HG03103 (cell line): Measurements from ENCODE around the gene TRAPPC2.
"Not testable (repeated sequence)": the region's sequence is repeated elsewhere in the genome, so short reads cannot be mapped to it uniquely, and the experiment has no call there.

Experiments
- ATAC-seq: cut with Tn5 transposase; IDR thresholded peaks from one replicate; pipeline ENCODE4 v1.9.1; 2021; ENCODE audit warnings: low read depth; ENCODE audit not compliant: unreplicated experiment

TRAPPC2 gene

DNA sequence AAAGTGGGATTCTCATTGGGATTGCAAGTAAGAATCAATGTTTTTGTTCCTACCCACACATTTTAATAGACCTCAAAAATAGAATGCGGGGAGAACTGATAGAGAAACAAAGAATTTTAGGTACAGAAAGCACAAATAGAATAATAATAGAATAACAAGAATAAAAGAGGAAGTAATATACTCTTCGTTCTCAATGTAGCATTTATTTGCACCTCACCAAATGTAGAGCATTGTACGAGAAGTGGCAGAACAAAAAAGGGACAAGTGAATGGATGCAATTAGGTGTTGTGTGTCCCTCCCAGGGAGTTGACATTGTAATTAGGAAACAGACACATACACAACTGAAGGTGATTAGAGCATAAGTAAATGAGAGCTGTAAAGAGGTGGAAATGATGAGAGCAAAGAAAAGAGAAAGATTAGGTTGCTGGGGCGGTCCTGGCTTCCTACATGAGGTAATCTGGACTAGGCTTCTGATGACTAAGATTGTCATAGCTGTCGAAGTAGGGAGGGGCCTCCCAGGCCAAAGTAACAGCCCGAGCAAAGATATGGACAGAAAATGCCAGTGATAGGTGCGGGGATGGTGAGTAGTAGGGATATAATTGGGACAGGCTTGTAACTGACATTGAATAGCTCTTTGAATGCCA, 35.1 kb downstream of the TRAPPC2 start:
- ATAC-seq, result peak; percentile 43

DNA sequence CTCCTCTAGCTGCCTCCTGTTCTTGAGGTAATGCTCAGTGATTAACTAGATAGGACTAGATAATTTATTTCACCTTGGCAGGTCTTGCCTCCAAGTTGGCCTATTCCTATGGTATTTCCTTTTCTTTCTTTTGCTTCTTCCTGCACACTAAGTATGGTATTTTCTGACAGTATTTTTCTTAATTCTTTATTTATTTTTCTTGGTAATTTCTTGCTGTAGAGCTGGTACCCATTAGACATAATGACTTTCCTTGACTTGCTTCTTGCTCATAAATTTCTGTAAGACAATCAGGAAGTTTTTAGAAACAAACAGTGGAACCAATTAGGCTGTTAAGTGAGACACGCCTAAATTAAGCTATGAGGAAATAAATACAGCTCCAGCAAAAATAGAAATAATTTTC, 36.0 kb downstream of the TRAPPC2 start:
- no peak for ATAC-seq

DNA sequence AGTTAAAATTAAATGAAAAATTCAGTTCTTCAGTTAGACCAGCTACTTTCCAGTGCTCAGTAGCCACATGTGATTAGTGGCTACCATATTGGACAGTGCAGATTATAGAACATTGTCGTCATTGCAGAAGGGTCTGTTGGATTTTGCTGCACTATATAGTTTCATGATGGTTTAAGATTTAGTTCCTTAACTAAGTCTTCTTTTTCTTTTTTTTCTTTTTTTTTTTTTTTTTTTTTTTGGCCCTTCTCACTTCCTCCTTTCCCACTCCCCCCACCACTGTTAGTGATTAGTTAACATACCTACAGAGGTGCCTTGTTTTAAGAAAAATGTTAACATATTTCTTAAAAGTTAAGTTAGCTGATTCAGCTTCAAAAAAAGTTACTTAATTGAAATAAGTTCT, 36.4 kb downstream of the TRAPPC2 start:
- no peak for ATAC-seq

DNA sequence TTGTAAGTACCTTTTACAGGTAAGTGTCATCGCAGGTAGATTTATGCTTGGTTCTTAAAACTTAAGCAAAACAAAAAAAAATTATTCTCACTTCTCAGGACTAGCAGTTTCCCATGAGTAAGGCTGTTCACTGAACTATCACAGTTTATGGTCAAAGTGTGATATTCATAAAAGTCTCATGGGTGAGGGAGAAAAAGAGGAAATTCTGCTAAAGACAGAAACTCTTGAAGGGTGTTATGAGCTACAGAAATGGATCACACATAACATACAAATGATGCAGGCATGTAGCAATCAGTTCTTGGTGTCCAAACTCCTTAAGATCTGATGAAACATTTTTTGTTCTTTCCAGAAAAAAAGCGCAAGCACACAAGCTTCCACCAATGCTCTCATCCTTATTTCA, 37.0 kb downstream of the TRAPPC2 start:
- peak; percentile 57 for ATAC-seq

DNA sequence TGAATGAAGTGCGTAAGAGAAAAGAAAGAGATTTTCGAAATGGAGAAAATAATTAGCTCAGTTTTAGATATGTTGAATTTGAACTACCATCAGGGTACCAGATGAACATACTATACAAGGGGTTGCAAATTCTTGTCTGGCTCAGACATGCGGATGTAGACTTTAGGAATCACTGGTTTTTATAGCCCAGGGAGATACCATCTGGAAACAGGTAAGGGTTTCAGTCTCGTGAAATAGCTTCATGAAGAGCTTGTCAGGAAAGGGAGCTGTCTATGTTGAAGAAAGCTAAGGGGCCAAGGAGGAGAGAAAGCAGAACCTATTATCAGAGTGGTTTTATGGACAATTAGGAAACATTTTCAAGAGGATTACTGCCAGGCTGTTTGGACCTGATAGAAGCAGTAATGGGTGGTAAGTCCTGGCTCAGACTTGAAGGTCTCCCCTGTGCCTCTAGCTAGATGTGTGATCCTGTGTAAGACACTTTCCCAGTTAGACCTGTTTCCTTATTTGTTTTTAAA, 38.8 kb downstream of the TRAPPC2 start:
- no peak for ATAC-seq

DNA sequence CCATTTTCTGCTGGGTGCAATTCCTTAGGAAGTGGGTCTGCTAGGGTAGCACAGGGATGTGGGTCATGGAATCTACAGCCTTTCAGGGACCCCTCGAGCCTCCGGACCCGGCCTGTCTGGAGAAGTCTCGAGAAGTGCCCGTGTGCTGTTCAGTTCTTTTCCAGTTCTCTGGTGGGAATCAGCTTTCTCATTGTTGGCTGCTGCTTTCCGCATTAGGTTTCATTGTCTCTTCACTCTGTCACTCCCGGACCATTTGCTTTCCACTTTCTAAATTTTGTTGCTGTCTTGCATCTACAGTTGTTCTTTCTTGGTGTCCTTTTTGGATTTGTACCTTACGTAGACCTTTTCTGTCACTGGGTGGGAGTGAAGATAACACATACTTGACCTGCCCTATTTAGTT, 39.4 kb downstream of the TRAPPC2 start:
- ATAC-seq, result no peak

DNA sequence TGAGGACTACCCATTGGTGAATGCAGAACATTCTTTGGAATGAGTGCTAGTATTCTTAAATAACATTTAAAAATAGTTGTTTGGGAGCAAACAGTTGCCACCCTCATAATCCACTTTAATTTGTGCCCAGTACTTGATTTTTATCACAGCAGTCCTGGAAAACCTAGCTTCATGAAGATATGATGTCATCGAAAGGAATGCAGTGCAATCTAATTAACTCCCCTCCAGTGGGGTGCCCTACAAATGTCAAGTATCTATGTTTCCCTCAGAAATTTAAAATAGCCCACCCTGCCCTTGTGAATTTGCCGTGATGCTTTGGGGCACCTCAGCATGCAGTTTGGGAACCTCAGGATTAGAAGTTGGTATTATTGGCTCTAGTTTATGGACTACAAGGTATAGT, 40.1 kb downstream of the TRAPPC2 start:
- ATAC-seq, result no peak

DNA sequence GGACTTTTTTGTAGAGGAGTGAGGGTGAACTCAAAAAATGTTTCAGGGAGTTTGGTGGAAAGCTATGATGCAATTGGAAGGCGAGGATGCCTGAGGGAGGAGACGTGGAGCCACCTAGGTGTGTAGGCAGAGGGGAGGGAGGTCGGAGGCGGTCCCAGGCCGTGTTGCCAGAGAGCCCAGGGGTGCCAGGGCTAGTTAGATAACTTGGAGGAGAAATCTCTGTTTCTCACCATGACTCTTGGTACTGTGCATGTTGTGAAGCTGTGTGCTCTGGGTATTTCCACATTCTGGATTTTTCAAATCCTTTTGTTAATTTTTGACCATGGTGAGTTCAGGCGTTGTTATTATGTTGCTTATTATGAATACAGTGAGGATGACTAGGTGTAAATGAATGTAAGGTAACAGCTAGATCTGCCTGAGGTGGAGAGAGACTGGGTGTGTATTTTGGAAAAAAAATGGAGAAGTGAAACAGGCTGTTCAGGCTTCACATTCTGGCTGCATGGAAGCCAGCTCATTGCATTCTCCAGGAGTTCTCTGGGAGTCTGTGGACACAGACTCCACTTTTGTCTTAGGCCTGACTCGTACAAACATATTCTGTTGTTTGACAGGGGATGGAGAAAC, 41.0 kb downstream of the TRAPPC2 start:
- no peak for ATAC-seq

DNA sequence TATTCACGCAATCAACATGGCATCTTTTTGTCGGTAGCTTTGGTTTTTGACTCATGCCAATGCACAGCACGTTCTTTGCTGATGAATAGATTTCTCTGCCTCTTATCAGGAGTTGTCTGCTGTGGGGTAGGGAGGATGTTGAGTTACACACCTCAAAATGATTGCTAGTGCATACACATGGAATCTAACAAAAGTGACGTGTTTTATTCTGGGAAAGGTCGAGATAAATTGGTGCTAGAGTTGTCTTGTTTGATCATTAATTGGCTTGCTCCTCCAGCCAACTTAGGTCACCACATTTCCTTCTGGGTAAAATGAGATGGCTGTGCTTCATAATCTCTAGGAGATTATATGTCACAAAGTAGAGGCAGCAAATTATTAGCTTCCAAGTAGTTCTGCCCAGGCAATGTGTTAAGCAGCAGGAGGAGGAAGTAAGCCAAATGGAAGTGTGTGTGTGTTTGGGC, 41.6 kb downstream of the TRAPPC2 start:
- no peak for ATAC-seq

DNA sequence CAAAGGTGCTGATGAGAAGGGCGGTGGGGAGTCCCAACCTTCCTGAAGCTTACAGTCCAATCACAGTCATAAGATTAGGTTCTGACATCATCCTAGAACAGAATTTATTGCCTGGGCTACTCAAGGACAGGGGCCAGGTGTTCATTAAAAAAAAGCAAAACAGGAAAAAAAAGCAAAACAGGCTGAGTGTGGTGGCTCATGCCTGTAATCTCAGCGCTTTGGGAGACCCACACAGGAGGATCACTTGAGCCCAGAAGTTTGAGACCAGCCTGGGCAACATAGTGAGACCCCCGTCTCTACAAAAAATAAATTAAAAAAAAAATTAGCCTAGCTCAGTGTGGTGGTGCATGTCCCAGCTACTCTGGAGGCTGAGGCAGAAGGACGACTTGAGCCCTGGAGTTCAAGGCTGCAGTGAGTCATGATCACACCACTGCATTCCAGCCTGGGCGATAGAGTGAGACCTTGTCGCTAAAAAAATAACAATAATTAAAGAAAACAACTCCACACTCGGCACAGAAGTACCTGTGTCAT, 42.5 kb downstream of the TRAPPC2 start:
- no peak for ATAC-seq

DNA sequence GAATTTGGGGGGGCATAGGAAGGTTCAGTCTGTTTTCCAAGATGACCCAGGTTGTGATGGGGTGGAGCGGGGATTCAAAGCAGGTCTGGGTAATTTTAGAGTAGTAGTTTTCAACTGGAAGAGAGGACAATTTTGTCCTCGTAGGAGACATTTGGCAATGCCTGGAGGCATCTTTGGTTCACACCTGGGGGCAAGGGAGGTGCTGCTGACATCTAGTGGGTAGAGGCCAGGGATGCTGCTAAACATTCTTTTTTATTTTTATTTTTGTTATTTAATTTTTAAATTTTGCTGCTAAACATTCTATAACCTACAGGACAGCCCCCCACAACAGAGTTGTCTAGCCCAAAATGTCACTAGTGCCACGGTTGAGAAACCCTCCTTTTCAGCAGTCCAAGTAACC, 43.6 kb downstream of the TRAPPC2 start:
- ATAC-seq, result no peak

DNA sequence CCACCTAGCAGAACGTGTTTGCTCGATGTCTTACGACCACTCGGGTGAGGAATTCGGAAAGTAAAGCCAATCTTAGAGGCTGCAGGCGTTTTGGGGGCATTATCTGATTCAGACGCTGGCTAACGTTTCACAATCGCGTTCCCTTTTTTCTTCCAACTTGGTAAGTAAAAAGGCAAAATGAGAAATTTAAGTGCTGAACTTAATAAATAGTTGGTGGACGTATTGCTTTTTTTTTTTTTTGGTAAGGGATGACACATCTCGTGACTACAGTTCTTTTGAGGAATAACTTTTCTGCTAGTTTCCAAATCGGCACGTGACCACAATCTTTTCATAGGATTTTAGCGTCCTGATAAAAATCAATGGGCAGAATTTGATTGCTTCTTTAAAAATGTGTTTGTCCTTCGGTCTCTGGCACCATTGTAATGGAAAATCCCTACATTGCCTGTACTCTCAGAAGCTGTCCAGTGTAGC, 44.6 kb downstream of the TRAPPC2 start:
- ATAC-seq, result no peak

DNA sequence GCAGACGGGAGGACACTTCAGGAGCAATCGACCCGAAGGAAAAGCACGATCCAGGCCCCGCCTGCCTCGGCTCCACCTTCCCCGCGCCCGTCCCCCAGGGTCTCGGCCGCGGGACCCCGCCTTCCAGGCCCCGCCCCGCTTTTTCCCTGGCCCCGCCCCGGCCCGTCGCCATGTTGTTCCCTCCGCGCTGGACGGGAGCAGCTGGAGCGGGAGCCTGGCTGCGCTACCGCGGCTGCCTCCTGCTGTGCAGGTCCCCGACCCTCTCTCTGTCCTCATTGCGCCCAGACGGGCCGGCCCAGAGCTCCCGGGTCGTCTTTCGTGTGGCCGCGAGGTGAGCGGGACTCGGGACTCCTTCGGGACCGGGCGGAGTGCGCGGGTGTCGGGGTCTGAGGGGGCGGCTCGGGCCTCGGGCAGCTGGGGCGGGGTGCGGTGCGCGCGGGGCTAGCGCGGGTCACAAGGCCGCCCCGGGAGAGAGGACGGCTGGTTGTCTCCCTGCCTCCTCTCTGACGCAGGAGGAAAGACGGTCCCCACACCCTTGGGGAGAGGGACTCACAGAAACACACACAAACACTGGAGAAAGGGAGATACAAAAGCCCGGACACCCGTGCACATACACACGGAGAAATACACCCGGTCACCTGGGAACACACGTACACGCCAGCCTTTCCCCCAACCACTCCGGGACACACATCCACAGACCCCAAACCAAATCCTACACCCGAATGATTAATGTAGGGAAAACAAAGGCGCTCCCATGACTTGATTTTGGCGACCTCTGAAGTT, 45.3 kb downstream of the TRAPPC2 start, which contains the start of gene RAB9A:
RAB9A (plus strand) TSS at position 171 of the 783 bp plus-strand sequence. CDS start 19,619 bp downstream, outside the sequence.
- peak; percentile 75 for ATAC-seq

DNA sequence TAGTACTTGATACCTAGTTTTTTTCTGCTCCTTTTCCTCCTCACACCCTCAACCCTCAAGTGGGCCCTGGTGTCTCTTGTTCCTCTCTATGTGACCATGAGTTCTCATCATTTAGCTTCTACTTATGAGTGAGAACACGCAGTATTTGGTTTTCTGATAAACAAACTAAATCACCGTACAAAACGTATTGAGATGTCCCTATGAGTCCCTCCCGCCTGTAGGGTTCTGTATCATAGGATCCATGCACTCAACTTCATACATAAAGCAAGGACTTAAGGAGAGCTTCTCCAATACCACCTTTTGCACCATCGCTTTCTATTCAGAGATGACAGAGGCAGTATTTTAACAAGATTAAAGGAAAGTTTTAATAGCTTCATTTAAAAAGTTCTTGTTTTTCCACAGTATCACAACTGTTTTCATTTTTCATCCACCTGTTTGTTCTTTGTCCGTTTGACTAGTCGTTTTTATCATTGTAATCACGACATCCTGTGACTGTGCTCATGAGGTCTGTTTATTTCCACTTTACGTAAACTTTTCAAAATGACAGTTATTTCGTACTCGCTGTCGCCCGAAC, 45.9 kb downstream of the TRAPPC2 start:
- no peak for ATAC-seq

DNA sequence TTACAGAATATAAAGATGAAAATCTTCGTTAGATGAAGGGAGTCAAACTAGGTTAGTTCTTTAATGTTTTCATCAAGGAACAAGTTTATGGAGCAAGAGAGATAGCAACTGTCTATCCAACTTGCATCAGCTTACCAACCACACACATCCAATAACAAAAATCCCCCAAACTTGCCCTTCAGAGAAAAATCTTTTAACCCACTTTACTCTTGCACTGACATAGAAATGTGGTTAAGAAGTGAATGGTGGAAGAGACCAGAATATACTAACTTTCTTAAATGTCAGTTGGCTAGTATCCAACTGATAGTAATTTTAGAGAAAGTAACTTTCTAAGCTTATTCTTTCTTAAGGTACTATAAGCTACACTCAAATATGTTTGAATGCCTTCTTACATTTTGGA, 47.2 kb downstream of the TRAPPC2 start:
- ATAC-seq, result no peak

DNA sequence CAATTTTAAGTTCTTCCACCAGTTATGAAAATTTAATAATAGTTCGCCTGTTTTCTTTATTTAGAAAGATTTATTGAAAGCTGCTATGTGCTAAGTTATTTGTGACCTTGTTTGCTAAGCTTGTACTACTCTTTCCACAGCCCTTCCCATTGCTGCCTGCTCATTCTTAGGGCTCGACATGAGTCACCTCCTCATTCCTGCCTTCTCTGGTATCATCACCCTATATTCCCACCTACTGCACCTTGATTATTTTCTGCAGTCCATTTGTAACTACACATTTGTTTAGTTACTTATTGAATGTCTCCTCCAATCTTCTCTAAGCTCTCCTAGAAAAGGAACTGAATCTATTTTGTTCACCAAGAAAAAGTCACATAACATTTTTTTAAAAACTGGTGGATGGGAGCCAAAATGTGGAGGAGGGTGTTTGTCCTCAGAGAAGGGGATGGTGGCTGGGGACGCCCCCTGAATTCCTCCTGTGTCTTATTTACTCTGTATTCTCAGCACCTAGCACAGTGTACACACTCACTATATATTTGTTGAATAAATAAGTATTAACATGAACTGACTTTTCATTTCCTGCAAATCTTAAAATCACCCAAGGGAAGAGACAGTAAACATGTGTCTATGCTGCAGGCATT, 49.2 kb downstream of the TRAPPC2 start:
- ATAC-seq, result no peak

DNA sequence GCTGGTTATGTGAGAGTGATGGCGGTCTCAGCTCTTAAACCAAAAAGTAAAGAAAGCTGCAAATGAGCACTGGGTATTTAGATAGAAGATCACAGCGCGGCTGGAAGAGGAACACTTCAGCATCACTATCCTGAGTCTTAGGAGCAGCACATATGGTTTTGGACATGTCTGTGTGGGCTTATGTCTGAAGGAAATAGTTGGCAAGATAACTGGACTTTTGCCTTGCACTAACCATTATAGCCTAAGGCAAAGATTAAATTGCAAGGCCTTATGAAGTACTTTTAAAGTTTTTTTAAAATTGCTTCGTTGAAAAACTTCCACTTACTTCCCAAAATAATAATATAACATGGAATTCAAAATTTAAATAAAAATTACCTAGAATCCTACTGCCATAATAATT, 50.1 kb downstream of the TRAPPC2 start:
- no peak for ATAC-seq

DNA sequence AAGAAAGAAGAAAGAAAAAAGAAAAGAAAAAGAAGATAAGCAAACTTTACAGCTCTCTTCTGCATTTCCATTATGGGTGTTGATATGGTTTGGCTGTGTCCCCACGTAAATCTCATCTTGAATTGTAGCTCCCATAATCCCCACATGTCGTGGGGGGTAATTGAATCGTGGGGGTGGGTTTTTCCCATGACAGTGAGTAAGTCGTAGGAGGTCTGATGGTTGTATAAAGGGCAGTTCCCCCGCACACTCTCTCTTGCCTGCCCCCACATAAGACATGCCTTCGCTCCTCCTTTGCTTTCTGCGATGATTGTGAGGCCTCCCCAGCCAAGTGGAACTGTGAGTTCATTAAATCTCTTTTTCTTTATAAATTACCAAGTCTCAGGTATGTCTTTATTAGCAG, 52.8 kb downstream of the TRAPPC2 start:
- ATAC-seq, result no peak

DNA sequence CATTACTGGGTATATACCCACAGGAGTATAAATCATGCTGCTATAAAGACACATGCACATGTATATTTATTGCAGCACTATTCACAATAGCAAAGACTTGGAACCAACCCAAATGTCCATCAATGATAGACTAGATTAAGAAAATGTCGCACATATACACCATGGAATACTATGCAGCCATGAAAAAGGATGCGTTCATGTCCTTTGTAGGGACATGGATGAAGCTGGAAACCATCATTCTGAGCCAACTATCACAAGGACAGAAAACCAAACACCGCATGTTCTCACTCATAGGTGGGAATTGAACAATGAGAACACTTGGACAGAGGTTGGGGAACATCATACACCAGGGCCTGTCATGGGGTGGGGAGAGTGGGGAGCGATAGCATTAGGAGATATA, 54.7 kb downstream of the TRAPPC2 start:
- not testable (repeated sequence) for ATAC-seq

DNA sequence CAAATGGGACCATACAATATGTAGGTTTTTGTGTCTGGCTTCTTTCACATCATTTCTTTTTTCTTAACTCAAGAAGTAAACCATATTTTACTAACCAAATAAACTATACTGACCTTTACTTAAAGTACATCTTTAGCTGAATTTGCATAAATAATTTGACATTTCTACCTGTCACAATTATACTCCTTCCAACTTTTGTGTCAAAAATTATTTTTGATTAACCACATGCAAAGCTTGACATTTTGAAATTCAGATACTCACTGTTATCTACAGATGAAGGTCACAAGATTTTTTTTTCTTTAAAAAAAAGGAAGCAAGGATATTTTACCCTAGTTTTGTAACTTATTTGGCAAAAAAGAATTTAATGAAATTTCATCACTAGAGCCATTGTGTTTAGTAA, 57.5 kb downstream of the TRAPPC2 start:
- no peak for ATAC-seq
